Nephron progenitor cell (in vitro differentiated cells): ENCODE data around the gene RRAS2.

Experiments used
- DNase-seq: peaks from one replicate; pipeline ENCODE4 v3.0.0; 2021
- H3K27ac Mint-ChIP-seq: 2 replicates; pipeline ENCODE4 v1.8.0; 2021; ENCODE audit warnings: mild to moderate bottlenecking, moderate library complexity, mixed read lengths
- H3K27me3 Mint-ChIP-seq: 2 replicates; pipeline ENCODE4 v1.8.0; 2021; ENCODE audit warnings: mild to moderate bottlenecking, low read depth, mixed read lengths; ENCODE audit not compliant: poor library complexity
- H3K36me3 Mint-ChIP-seq: 2 replicates; pipeline ENCODE4 v1.8.0; 2021; ENCODE audit warnings: low read depth, mixed read lengths
- H3K4me1 Mint-ChIP-seq: 2 replicates; pipeline ENCODE4 v1.8.0; 2021; ENCODE audit warnings: mixed read lengths
- H3K4me3 Mint-ChIP-seq: 2 replicates; pipeline ENCODE4 v1.8.0; 2021; ENCODE audit warnings: mild to moderate bottlenecking, moderate library complexity, mixed read lengths
- H3K9me3 Mint-ChIP-seq: 2 replicates; pipeline ENCODE4 v1.8.0; 2021; ENCODE audit warnings: mild to moderate bottlenecking, moderate library complexity, mixed read lengths
- TF ChIP-seq, protein P1 (sequence below): fragments of 200-600 bp; sonication (generic); IDR thresholded peaks from 2 replicates; pipeline ENCODE4 v1.5.0; 2021; ENCODE audit warnings: antibody characterized with exemption

Gene RRAS2

DNA sequence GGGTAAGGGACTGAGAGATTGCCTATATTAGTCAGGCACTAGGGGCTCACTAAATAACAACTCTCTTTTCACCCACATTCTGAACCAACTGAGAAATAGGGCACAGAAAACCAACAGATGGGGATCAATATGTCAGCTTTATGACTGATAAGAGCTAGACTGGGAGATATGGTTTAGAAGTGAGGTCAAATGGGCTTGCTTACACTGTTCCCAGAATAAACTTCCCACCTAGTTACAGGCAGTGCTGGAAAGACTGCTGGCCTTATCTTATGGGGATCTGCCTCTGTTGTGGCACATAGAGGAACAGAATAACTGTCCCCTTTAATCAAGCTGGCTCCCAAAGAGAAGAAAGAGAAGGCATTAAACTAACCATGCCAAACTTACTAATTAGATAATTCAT lies 10.6 kb upstream of the RRAS2 start:
- no peak for DNase-seq
- Mint-ChIP-seq H3K27ac (no peak overlapping the region), H3K4me1 (no peaks in the 10 kb centered on the region), H3K4me3 (no peak overlapping the region), H3K9me3 (no peaks in the 10 kb centered on the region), H3K27me3 (peaks cover 2% of the 10 kb centered on the region), H3K36me3 (no peaks in the 10 kb centered on the region)
- TF ChIP-seq, protein P1, sequence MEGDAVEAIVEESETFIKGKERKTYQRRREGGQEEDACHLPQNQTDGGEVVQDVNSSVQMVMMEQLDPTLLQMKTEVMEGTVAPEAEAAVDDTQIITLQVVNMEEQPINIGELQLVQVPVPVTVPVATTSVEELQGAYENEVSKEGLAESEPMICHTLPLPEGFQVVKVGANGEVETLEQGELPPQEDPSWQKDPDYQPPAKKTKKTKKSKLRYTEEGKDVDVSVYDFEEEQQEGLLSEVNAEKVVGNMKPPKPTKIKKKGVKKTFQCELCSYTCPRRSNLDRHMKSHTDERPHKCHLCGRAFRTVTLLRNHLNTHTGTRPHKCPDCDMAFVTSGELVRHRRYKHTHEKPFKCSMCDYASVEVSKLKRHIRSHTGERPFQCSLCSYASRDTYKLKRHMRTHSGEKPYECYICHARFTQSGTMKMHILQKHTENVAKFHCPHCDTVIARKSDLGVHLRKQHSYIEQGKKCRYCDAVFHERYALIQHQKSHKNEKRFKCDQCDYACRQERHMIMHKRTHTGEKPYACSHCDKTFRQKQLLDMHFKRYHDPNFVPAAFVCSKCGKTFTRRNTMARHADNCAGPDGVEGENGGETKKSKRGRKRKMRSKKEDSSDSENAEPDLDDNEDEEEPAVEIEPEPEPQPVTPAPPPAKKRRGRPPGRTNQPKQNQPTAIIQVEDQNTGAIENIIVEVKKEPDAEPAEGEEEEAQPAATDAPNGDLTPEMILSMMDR = no peak

DNA sequence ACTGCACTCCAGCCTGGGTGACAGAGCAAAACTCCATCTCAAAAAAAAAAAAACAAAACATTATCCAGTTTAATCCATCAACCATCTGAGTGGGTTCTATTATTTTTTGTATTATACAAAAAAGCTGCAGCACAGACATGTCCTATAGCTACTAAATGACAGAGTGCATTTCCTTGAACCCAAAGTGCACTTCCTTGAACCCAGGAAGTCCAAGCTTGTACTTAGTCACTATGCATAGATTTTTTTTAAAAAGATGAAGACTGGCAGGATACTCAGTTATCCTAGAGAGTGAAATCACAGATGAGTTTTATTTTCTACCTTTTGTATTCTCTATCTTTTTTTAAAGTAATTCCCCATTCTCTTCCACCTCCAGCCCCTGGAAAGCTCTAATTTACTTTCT lies 8.0 kb upstream of the RRAS2 start:
- DNase-seq = no peak
- TF ChIP-seq, protein P1 = no peak

DNA sequence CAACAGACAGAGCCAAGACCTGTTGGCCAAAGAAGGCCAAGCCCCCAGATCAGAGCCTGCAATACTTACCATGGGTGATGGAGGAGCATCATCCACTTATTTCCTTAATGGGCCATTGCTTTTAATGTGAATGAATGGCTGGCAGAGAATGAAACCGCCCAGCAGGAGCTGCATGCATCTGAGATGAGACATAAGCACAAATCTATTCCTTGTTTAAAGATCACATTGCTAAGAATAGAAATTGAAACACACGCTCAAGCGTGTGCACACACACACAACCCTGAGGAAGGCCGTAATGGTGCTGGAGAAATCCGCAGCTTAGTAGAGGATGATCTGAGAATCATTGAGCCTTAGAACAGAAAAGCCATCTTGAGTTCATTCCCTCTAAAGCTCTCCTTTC lies 5.3 kb upstream of the RRAS2 start:
- TF ChIP-seq, protein P1 = no peak
- DNase-seq = no peak
- Mint-ChIP-seq H3K4me3 (no peak overlapping the region), H3K9me3 (no peaks in the 10 kb centered on the region), H3K27ac (no peak overlapping the region), H3K4me1 (peaks cover 3% of the 10 kb centered on the region), H3K36me3 (no peaks in the 10 kb centered on the region), H3K27me3 (peaks cover 6% of the 10 kb centered on the region)

More for the DNA sequence above, 8.0 kb upstream of the RRAS2 start:
- Mint-ChIP-seq H3K27ac (no peak overlapping the region), H3K27me3 (peaks cover 2% of the 10 kb centered on the region), H3K36me3 (no peaks in the 10 kb centered on the region), H3K9me3 (no peaks in the 10 kb centered on the region), H3K4me1 (no peaks in the 10 kb centered on the region), H3K4me3 (no peak overlapping the region)

DNA sequence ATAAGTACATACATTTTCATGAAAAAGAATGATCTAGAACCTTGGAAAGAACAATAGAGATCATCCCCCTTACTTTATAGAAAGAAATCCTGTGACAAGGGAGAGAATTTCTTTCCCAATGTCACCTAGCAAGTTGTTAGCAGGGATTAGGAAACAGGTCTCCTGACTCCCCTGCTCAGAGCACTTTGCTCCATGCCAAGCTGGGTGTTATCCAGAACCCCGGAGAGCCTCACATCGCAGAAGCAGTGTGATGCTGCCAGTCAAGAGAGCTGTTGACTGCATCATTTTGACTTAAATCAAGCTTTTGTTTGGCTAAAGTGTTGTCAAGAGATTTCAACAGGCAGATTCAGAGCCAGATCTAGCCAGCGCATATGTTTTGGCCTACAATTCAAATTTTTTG lies 3.6 kb upstream of the RRAS2 start:
- Mint-ChIP-seq H3K9me3 (no peaks in the 10 kb centered on the region), H3K27me3 (peaks cover 3% of the 10 kb centered on the region), H3K27ac (no peak overlapping the region), H3K4me1 (peaks cover 11% of the 10 kb centered on the region), H3K4me3 (no peak overlapping the region), H3K36me3 (no peaks in the 10 kb centered on the region)
- no peak for DNase-seq
- TF ChIP-seq, protein P1 = no peak

DNA sequence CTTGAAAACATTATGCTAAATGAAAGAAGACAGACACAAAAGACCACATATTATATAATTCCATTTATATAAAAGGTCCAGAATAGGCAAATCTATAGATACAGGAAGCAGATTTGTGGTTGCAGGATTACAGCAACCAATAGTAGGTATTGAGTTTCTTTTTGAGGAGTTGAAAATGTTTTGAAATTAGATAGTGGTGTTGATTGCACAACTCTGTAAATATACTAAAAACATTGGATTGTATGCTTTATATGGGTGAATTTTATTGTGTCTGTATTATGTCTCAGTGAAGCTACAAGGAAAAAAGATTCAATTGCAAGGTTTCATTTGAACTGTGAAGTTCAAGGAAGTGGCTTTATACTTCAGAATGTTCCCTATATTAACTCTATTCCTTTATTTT lies 3.0 kb upstream of the RRAS2 start:
- Mint-ChIP-seq H3K27me3 (peaks cover 3% of the 10 kb centered on the region), H3K9me3 (no peaks in the 10 kb centered on the region), H3K27ac (no peak overlapping the region), H3K4me1 (peaks cover 18% of the 10 kb centered on the region), H3K36me3 (no peaks in the 10 kb centered on the region), H3K4me3 (no peak overlapping the region)
- TF ChIP-seq, protein P1 = no peak
- no peak for DNase-seq

DNA sequence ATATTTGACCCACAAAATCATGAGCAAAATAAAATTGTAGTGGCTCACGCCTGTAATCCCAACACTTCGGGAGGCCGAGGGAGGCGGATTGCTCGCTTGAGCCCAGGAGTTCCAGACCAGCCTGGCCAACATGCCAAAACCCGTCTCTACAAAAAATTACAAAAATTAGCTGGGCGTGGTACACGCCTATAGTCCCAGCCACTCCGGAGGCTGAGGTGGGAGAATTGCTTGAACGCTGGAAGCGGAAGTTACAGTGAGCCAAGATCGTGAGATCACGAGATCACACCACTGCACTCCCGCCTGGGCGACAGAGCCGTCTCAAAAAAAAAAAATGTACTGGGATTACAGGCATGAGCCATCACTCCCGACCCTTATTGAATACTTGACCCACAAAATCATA lies 2.0 kb upstream of the RRAS2 start:
- Mint-ChIP-seq H3K27ac (no peak overlapping the region), H3K9me3 (no peaks in the 10 kb centered on the region), H3K4me3 (no peak overlapping the region), H3K4me1 (peaks cover 27% of the 10 kb centered on the region), H3K36me3 (no peaks in the 10 kb centered on the region), H3K27me3 (peaks cover 3% of the 10 kb centered on the region)
- no peak for DNase-seq
- TF ChIP-seq, protein P1 = no peak
